Trophoblast cell (in vitro differentiated cells and primary cell): Measurements from ENCODE around the gene FYB1.

Source experiments
- DNase-seq, 2 donors: peaks; one replicate each; pipeline ENCODE4 v3.0.0-alpha.2; 2016
- H2AFZ ChIP-seq: 2 replicates; pipeline ENCODE4 v1.6.1; 2013; ENCODE audit warnings: low read length, moderate library complexity, mild to moderate bottlenecking; ENCODE audit not compliant: insufficient read depth, poor library complexity
- H2AK5ac ChIP-seq: 2 replicates; pipeline ENCODE4 v1.6.1; 2013; ENCODE audit warnings: mild to moderate bottlenecking, low read length
- H2BK120ac ChIP-seq: 2 replicates; pipeline ENCODE4 v1.6.1; 2013; ENCODE audit warnings: low read length, mild to moderate bottlenecking, moderate library complexity; ENCODE audit not compliant: insufficient read depth, poor library complexity
- H2BK12ac ChIP-seq: 2 replicates; pipeline ENCODE4 v1.6.1; 2013; ENCODE audit warnings: mild to moderate bottlenecking, low read length, moderate library complexity
- H2BK5ac ChIP-seq: 2 replicates; pipeline ENCODE4 v1.6.1; 2013; ENCODE audit warnings: low read length, low read depth, moderate library complexity, mild to moderate bottlenecking; ENCODE audit not compliant: poor library complexity
- H3K14ac ChIP-seq: 2 replicates; pipeline ENCODE4 v1.6.1; 2013; ENCODE audit warnings: mild to moderate bottlenecking, low read length
- H3K18ac ChIP-seq: 2 replicates; pipeline ENCODE4 v1.6.1; 2013; ENCODE audit warnings: mild to moderate bottlenecking, low read length
- H3K23ac ChIP-seq: 2 replicates; pipeline ENCODE4 v1.6.1; 2013; ENCODE audit warnings: low read length
- H3K27ac ChIP-seq: 2 replicates; pipeline ENCODE4 v1.5.1; 2013; ENCODE audit warnings: low read depth, mild to moderate bottlenecking, inconsistent platforms, low read length, moderate library complexity
- H3K27me3 ChIP-seq: 2 replicates; pipeline ENCODE4 v1.6.1; 2013; ENCODE audit warnings: inconsistent platforms, mild to moderate bottlenecking, low read length, moderate library complexity; ENCODE audit not compliant: insufficient read depth
- H3K36me3 ChIP-seq, 2 experiments: 1 replicate in 1 of 2; 2 replicates in 1 of 2; pipeline ENCODE4 v1.6.1; 2013; ENCODE audit warnings: low read length in 2 of 2, mild to moderate bottlenecking in 2 of 2, moderate library complexity in 1 of 2; ENCODE audit not compliant: insufficient read depth in 2 of 2, control insufficient read depth in 1 of 2
- H3K4ac ChIP-seq: 2 replicates; pipeline ENCODE4 v1.6.1; 2013; ENCODE audit warnings: low read depth, mild to moderate bottlenecking, low read length, moderate library complexity
- H3K4me1 ChIP-seq, 2 experiments: 1 replicate in 1 of 2; 2 replicates in 1 of 2; pipeline ENCODE4 v1.6.1; 2013; ENCODE audit warnings: low read length in 2 of 2, mild to moderate bottlenecking in 2 of 2, moderate library complexity in 1 of 2; ENCODE audit not compliant: insufficient read depth in 2 of 2, control insufficient read depth in 1 of 2
- H3K4me2 ChIP-seq: 2 replicates; pipeline ENCODE4 v1.6.1; 2013; ENCODE audit warnings: inconsistent platforms, mild to moderate bottlenecking, low read length, moderate library complexity
- H3K4me3 ChIP-seq: 2 replicates; pipeline ENCODE4 v1.5.1; 2013; ENCODE audit warnings: mild to moderate bottlenecking, low read depth, low read length, inconsistent platforms
- H3K79me1 ChIP-seq: one replicate; pipeline ENCODE4 v1.6.1; 2013; ENCODE audit warnings: low read length
- H3K79me2 ChIP-seq: 2 replicates; pipeline ENCODE4 v1.6.1; 2013; ENCODE audit warnings: low read length, mild to moderate bottlenecking; ENCODE audit not compliant: control insufficient read depth, insufficient read depth, poor library complexity
- H3K9ac ChIP-seq: 2 replicates; pipeline ENCODE4 v1.6.1; 2013; ENCODE audit warnings: mild to moderate bottlenecking, low read length
- H3K9me3 ChIP-seq: 2 replicates; pipeline ENCODE4 v1.6.1; 2013; ENCODE audit warnings: low read depth, mild to moderate bottlenecking, control low read depth, inconsistent platforms, low read length; ENCODE audit not compliant: insufficient read depth
- H4K12ac ChIP-seq: 2 replicates; pipeline ENCODE4 v1.6.1; 2013; ENCODE audit warnings: low read depth, mild to moderate bottlenecking, low read length, moderate library complexity
- H4K8ac ChIP-seq: 2 replicates; pipeline ENCODE4 v1.6.1; 2013; ENCODE audit warnings: low read depth, mild to moderate bottlenecking, low read length, moderate library complexity
- H4K91ac ChIP-seq: one replicate; pipeline ENCODE4 v1.6.1; 2013; ENCODE audit warnings: low read depth, mild to moderate bottlenecking, low read length, moderate library complexity
- WGBS: extraction: QIAGEN DNeasy Blood & Tissue Kit; methylation state at CpG from one replicate; pipeline ENCODE4 v1.1.7; 2013; ENCODE audit warnings: missing lambda C conversion rate; ENCODE audit not compliant: insufficient read length, insufficient coverage; ENCODE audit errors: extremely low coverage; 5-methylcytosine and 5-hydroxymethylcytosine counted together

The FYB1 gene

GRCh38 chr5:39073767-39074016 lies 145.7 kb downstream of the FYB1 start:
- H4K8ac ChIP-seq, result peak overlapping the region; percentile 96

GRCh38 chr5:39072925-39073766 lies 146.2 kb downstream of the FYB1 start:
- no peak overlapping the region for H3K18ac ChIP-seq
- no CpG with 5 or more reads among the region's 27 CpGs for WGBS
- peak overlapping the region; percentile 5 for H2BK5ac ChIP-seq
- no peaks in the 10 kb centered on the region for H3K9me3 ChIP-seq
- peak overlapping the region; percentile 98 for H3K4me2 ChIP-seq
- H4K8ac ChIP-seq, result peak overlapping the region; percentile 13
- H2BK120ac ChIP-seq, result no peak overlapping the region
- H3K36me3 ChIP-seq, result no peaks in the 10 kb centered on the region
- H2BK12ac ChIP-seq, result no peak overlapping the region
- DNase-seq, result peak; percentile 52 to 66
- H3K79me2 ChIP-seq, result peaks cover 7% of the 10 kb centered on the region
- H3K9ac ChIP-seq, result peak overlapping the region; percentile 74
- H4K91ac ChIP-seq, result peak overlapping the region; percentile 44
- H3K23ac ChIP-seq, result no peak overlapping the region
- peak overlapping the region; percentile 9 for H2AFZ ChIP-seq
- H3K4me3 ChIP-seq, result peak overlapping the region; percentile 100
- H3K4ac ChIP-seq, result peak overlapping the region; percentile 22
- H3K4me1 ChIP-seq, result no peaks in the 10 kb centered on the region
- H3K27me3 ChIP-seq, result no peaks in the 10 kb centered on the region
- peak overlapping the region; percentile 97 for H3K27ac ChIP-seq
- H2AK5ac ChIP-seq, result no peak overlapping the region
- no peak overlapping the region for H4K12ac ChIP-seq
- H3K79me1 ChIP-seq, result peaks cover 12% of the 10 kb centered on the region
- H3K14ac ChIP-seq, result peak overlapping the region; percentile 25

More at GRCh38 chr5:39073767-39074016, 145.7 kb downstream of the FYB1 start:
- peak overlapping the region; percentile 22 for H3K4ac ChIP-seq
- no peak overlapping the region for H3K18ac ChIP-seq
- H4K91ac ChIP-seq, result peak overlapping the region; percentile 87
- H3K79me2 ChIP-seq, result peaks cover 7% of the 10 kb centered on the region
- H3K79me1 ChIP-seq, result peaks cover 12% of the 10 kb centered on the region
- no peak overlapping the region for H3K23ac ChIP-seq
- peak overlapping the region; percentile 100 for H3K4me3 ChIP-seq
- H2AK5ac ChIP-seq, result no peak overlapping the region
- H3K27me3 ChIP-seq, result no peaks in the 10 kb centered on the region
- peak overlapping the region; percentile 5 for H2BK5ac ChIP-seq
- H2BK120ac ChIP-seq, result no peak overlapping the region
- no peaks in the 10 kb centered on the region for H3K4me1 ChIP-seq
- H2BK12ac ChIP-seq, result no peak overlapping the region
- H2AFZ ChIP-seq, result peak overlapping the region; percentile 9
- no peak for DNase-seq
- H3K4me2 ChIP-seq, result peak overlapping the region; percentile 98
- no peaks in the 10 kb centered on the region for H3K36me3 ChIP-seq
- no peak overlapping the region for H4K12ac ChIP-seq
- H3K27ac ChIP-seq, result peak overlapping the region; percentile 97
- H3K9me3 ChIP-seq, result no peaks in the 10 kb centered on the region
- peak overlapping the region; percentile 74 for H3K9ac ChIP-seq
- no CpG with 5 or more reads among the region's 29 CpGs for WGBS
- peak overlapping the region; percentile 25 for H3K14ac ChIP-seq

GRCh38 chr5:39068099-39068498 lies 151.3 kb downstream of the FYB1 start:
- peaks cover 2% of the 10 kb centered on the region for H3K9me3 ChIP-seq
- peak in 1 of 2 donors; percentile 60 for DNase-seq
- no peak overlapping the region for H3K14ac ChIP-seq
- no peak overlapping the region for H2AFZ ChIP-seq
- H3K27me3 ChIP-seq, result no peaks in the 10 kb centered on the region
- H4K8ac ChIP-seq, result no peak overlapping the region
- no peak overlapping the region for H3K9ac ChIP-seq
- WGBS, result no CpG with 5 or more reads among the region's 3 CpGs
- peaks cover 7 to 14% of the 10 kb centered on the region in 2 experiments for H3K36me3 ChIP-seq
- no peak overlapping the region for H3K23ac ChIP-seq
- H2BK12ac ChIP-seq, result no peak overlapping the region
- no peaks in the 10 kb centered on the region for H3K4me1 ChIP-seq
- H3K4me2 ChIP-seq, result no peak overlapping the region
- H2AK5ac ChIP-seq, result no peak overlapping the region
- H4K91ac ChIP-seq, result no peak overlapping the region
- no peak overlapping the region for H4K12ac ChIP-seq
- no peak overlapping the region for H3K4ac ChIP-seq
- H3K18ac ChIP-seq, result no peak overlapping the region
- H3K79me2 ChIP-seq, result no peaks in the 10 kb centered on the region
- no peak overlapping the region for H3K27ac ChIP-seq
- no peak overlapping the region for H2BK5ac ChIP-seq
- H2BK120ac ChIP-seq, result no peak overlapping the region
- no peaks in the 10 kb centered on the region for H3K79me1 ChIP-seq
- no peak overlapping the region for H3K4me3 ChIP-seq

GRCh38 chr5:39064450-39064849 lies 154.9 kb downstream of the FYB1 start:
- no peak overlapping the region for H3K18ac ChIP-seq
- no peak overlapping the region for H3K23ac ChIP-seq
- H3K4me2 ChIP-seq, result no peak overlapping the region
- peaks cover 2% of the 10 kb centered on the region for H3K9me3 ChIP-seq
- no peak overlapping the region for H2BK12ac ChIP-seq
- no peak overlapping the region for H4K91ac ChIP-seq
- H4K8ac ChIP-seq, result no peak overlapping the region
- H3K27me3 ChIP-seq, result no peaks in the 10 kb centered on the region
- H3K4me1 ChIP-seq, result no peaks in the 10 kb centered on the region
- no peak overlapping the region for H2AK5ac ChIP-seq
- H3K27ac ChIP-seq, result no peak overlapping the region
- WGBS, result no CpG with 5 or more reads among the region's 3 CpGs
- no peak overlapping the region for H3K4me3 ChIP-seq
- H3K14ac ChIP-seq, result no peak overlapping the region
- H3K36me3 ChIP-seq, result peaks cover 7 to 14% of the 10 kb centered on the region in 2 experiments
- no peak overlapping the region for H2BK5ac ChIP-seq
- H3K79me2 ChIP-seq, result no peaks in the 10 kb centered on the region
- no peak overlapping the region for H3K4ac ChIP-seq
- no peaks in the 10 kb centered on the region for H3K79me1 ChIP-seq
- no peak overlapping the region for H4K12ac ChIP-seq
- DNase-seq, result no peak
- no peak overlapping the region for H2AFZ ChIP-seq
- no peak overlapping the region for H2BK120ac ChIP-seq
- H3K9ac ChIP-seq, result no peak overlapping the region
